Stomach (tissue), 9 donors: ENCODE results near the gene BTBD10. TPM values are rescaled to one million over a fixed set of nuclear protein-coding genes. Genes with fewer than 3 reads are reported as not detected.
A peak's percentile ranks its signal among the peaks of the same experiment; 100 is the strongest.

Experiments
- DNase-seq, 2 donors: peaks; one replicate each; pipeline versions ENCODE4 v3.0.0 to v3.0.0-alpha.2; 2013 to 2019
- H3K27ac ChIP-seq, 5 donors: fragments of 200-600 bp in 4 of 5; sonication (generic) in 4 of 5; one replicate each; pipeline ENCODE4 v1.5.1; 2013 to 2019; ENCODE audit warnings: mild to moderate bottlenecking in 1 of 5, moderate library complexity in 1 of 5
- H3K27me3 ChIP-seq, 3 donors: fragments of 200-600 bp; sonication (generic); one replicate each; pipeline ENCODE4 v1.5.1; 2017 to 2019; ENCODE audit warnings: mixed run types in 1 of 3
- H3K36me3 ChIP-seq, 4 donors: fragments of 200-600 bp; sonication (generic); 1 replicate in 3 of 4; 2 replicates in 1 of 4; pipeline ENCODE4 v1.5.1; 2016 to 2019
- H3K4me1 ChIP-seq, 4 donors: fragments of 200-600 bp; sonication (generic); one replicate each; pipeline ENCODE4 v1.5.1; 2016 to 2019
- H3K4me3 ChIP-seq, 4 donors: fragments of 200-600 bp; sonication (generic) in 3 of 4; one replicate each; pipeline ENCODE4 v1.5.1; 2016 to 2019; ENCODE audit warnings: mild to moderate bottlenecking in 1 of 4
- H3K9me3 ChIP-seq, 4 donors: fragments of 200-600 bp; sonication (generic); one replicate each; pipeline ENCODE4 v1.5.1; 2016 to 2019
- CTCF ChIP-seq, 7 experiments: fragments of 450-650 bp in 4 of 7; fragments of 200-600 bp in 3 of 7; sonication (generic) in 3 of 7; IDR thresholded peaks; one replicate each; pipeline ENCODE4 v1.5.1; 2016 to 2019; ENCODE audit warnings: antibody characterized with exemption in 7 of 7, control low read depth in 2 of 7, mild to moderate bottlenecking in 1 of 7
- EP300 ChIP-seq: sonication (generic); formaldehyde crosslinking; IDR thresholded peaks from one replicate; pipeline ENCODE4 v1.6.1; 2017; ENCODE audit warnings: antibody characterized with exemption
- POLR2A ChIP-seq, 4 donors: fragments of 450-650 bp; IDR thresholded peaks; one replicate each; pipeline ENCODE4 v1.6.1; 2016; ENCODE audit warnings: antibody characterized with exemption in 4 of 4, control low read depth in 2 of 4, mild to moderate bottlenecking in 1 of 4, moderate library complexity in 1 of 4
- POLR2AphosphoS5 ChIP-seq, 3 donors: sonication (generic); formaldehyde crosslinking; IDR thresholded peaks; one replicate each; pipeline ENCODE4 v1.6.1; 2016; ENCODE audit warnings: antibody characterized with exemption in 3 of 3
- WGBS, 5 donors: extraction: QIAGEN DNeasy Blood & Tissue Kit in 3 of 5; methylation state at CpG; one replicate each; pipeline versions ENCODE4 v1.1.5 to v1.1.7; 2013 to 2018; 5-methylcytosine and 5-hydroxymethylcytosine counted together
- intact Hi-C: fragments of 100-400 bp; cut with DNase I; formaldehyde crosslinking; loops from one replicate; pipeline ENCODE4 v1.15.1; 2023; ENCODE audit warnings: low total_unique reads
- polyA plus RNA-seq, 3 donors: library from polyadenylated mRNA; stranded (reverse); fragments of 200-250 nt; gene quantifications; one replicate each; pipeline ENCODE4 v1.2.3, GENCODE V29; 2013
- total RNA-seq, 5 donors: library from RNA; depleted of rRNA; stranded (reverse); fragments of >200 nt; gene quantifications; one replicate each; pipeline versions ENCODE4 v1.1.0 to v1.2.3, GENCODE V29; 2014 to 2016
- donor health status: healthy with polysubstance abuse.
- donor health status: Bipolar disorder and iron deficiency.
- donor health status: healthy.

The BTBD10 gene
- total and polyA plus RNA-seq, 8 donors: 2.0 to 111 (median 29.3) TPM

DNA sequence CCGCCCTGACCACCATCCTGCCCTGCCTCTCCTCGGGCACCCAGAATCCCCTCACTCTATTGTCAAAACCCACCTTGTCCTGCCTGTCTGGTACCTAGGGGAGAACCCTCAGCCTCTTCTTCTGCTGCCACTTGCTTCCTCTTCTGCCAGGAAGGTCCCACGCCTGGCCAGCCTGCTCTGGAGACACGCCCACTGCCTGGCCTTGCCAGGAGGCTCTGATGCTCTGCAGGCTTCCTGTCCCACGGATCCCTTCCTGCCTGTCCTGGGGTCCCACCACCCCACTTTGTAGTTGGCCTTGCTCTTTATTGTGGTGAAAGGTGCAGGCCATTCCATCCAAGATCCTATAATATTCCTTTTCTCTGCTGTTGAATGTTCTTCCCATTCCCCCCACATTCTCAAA lies 122.0 kb downstream of the BTBD10 start:
- Histone ChIP-seq H3K27me3 (no peaks in the 10 kb centered on the region), H3K27ac (no peak overlapping the region), H3K4me1 (peaks cover 23 to 44% (median 34%) of the 10 kb centered on the region in 4 donors), H3K9me3 (no peaks in the 10 kb centered on the region), H3K4me3 (no peak overlapping the region), H3K36me3 (peaks cover 0 to 4% (median 2%) of the 10 kb centered on the region in 4 donors)
- TF ChIP-seq EP300: no peak
- no peak for TF ChIP-seq POLR2AphosphoS5 (IDR thresholded peaks at IDR 0.05)
- no peak for TF ChIP-seq CTCF (IDR thresholded peaks at IDR 0.05)
- TF ChIP-seq POLR2A (IDR thresholded peaks at IDR 0.05): no peak
- 53 to 72% (median 61%) methylated on average over 5 of the region's 5 CpGs for WGBS, 5 donors
- DNase-seq: no peak
- intact Hi-C loops: loop anchor here (5.0 to 10.0 kb wide), 2 partner anchors 56 to 129 kb away; no protein-coding TSS in a partner anchor

- H3K27me3 ChIP-seq: no peaks in the 10 kb centered on the region
- 38 to 54% (median 50%) methylated on average over 11 of the region's 11 CpGs for whole genome bisulfite sequencing, 5 donors
- H3K9me3 ChIP-seq: no peaks in the 10 kb centered on the region
- TF ChIP-seq CTCF (IDR thresholded peaks at IDR 0.05) (no peak), POLR2A (IDR thresholded peaks at IDR 0.05) (no peak), EP300 (no peak), POLR2AphosphoS5 (IDR thresholded peaks at IDR 0.05) (no peak)
- peaks cover 28 to 54% (median 43%) of the 10 kb centered on the region in 4 donors for H3K4me1 ChIP-seq
- peaks cover 0 to 4% (median 0%) of the 10 kb centered on the region in 4 donors for H3K36me3 ChIP-seq
- intact Hi-C loops: loop anchor here (5.0 to 10.0 kb wide), 2 partner anchors 55 to 127 kb away; no protein-coding TSS in a partner anchor
- no peak overlapping the region for H3K4me3 ChIP-seq
- no peak overlapping the region for H3K27ac ChIP-seq
- DNase-seq: no peak
Measured at GRCh38 chr11:13339195-13340153, 123.5 kb downstream of the BTBD10 start.

DNA sequence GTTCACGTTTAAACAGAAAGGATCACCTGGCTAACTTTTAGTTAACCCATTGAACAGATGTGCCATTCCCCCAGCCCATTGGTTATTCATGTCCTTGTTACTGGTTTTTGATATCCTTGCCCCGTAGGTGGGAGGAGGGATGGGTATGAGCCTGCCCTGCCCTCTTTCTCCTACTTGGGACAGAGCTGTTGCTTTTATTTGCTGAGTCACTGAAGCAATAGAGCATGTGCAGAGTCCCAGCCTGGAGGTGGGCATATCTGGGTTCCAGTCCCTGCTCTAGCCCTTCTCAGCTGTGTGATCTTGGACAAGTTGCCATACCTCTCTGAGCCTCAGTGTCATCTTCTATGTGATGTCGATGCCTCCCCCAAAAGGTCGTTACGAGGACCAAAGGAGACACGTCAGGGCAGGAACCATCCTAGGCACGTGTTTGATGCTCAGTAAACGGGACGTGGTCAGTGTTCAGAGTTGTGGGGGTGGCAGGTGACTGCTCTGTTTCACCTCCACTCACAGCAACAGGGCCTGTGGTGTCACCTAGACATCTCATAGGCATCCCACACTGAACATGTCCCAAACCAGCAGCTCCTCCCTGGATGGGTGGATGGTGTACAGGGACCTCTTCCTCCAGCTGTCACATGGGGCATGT lies 124.5 kb downstream of the BTBD10 start:
- Histone ChIP-seq H3K27me3 (no peaks in the 10 kb centered on the region), H3K27ac (peak overlapping the region in 3 of 5 donors; percentile 18 to 47 (median 33)), H3K9me3 (no peaks in the 10 kb centered on the region), H3K36me3 (peaks cover 0 to 4% (median 0%) of the 10 kb centered on the region in 4 donors), H3K4me1 (peaks cover 29 to 62% (median 47%) of the 10 kb centered on the region in 4 donors), H3K4me3 (peak overlapping the region in 2 of 4 donors; percentile 9 to 27)
- intact Hi-C loops: no loop called here
- WGBS, 5 donors: 52 to 81% (median 79%) methylated on average over 7 to 9 of the region's 9 CpGs
- TF ChIP-seq POLR2A (IDR thresholded peaks at IDR 0.05) (no peak), EP300 (no peak), POLR2AphosphoS5 (IDR thresholded peaks at IDR 0.05) (no peak), CTCF (IDR thresholded peaks at IDR 0.05) (no peak)
- DNase-seq: no peak

DNA sequence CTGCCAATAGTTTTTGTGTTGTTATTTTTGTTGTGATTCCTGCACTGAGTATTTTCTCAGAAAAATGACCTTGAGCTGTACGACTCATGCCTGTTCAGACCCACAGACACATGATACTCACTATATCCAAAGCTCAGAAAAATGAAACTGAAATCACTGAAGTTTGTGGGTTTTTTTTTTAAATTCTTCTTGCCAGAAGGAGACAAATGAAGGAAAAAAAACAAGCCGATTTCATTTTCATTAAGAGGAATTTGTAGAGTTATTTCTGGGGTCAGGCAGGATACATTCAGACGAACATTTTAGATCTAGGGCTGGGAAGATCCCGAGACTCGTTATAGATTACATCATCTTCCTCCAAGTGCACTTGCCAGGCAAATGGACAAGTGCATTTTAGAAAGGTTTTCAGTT lies 125.0 kb downstream of the BTBD10 start:
- intact Hi-C loops: no loop called here

More for the DNA sequence above, 125.0 kb downstream of the BTBD10 start:
- H3K36me3 ChIP-seq: no peaks in the 10 kb centered on the region
- peak overlapping the region in 2 of 4 donors; percentile 9 to 27 for H3K4me3 ChIP-seq
- DNase-seq: no peak
- TF ChIP-seq EP300 (no peak), POLR2A (IDR thresholded peaks at IDR 0.05) (no peak), POLR2AphosphoS5 (IDR thresholded peaks at IDR 0.05) (no peak), CTCF (IDR thresholded peaks at IDR 0.05) (no peak)
- H3K9me3 ChIP-seq: no peaks in the 10 kb centered on the region
- H3K27me3 ChIP-seq: no peaks in the 10 kb centered on the region
- WGBS, 5 donors: 32 to 65% (median 46%) methylated on average over 5 of the region's 5 CpGs
- H3K4me1 ChIP-seq: peaks cover 33 to 67% (median 53%) of the 10 kb centered on the region in 4 donors
- peak overlapping the region in 3 of 5 donors; percentile 33 to 47 (median 40) for H3K27ac ChIP-seq
